Endometrial microvascular endothelial cells (primary cell): ENCODE measurements around the gene CHAC1. TPM values are rescaled to one million over a fixed set of nuclear protein-coding genes. Genes with fewer than 3 reads are reported as not detected.

Experiments
- in situ Hi-C: cut with HindIII; loops from 2 replicates; pipeline ENCODE4 v1.10.0; 2017; ENCODE audit warnings: low sequenced_read_pairs, low pct_unique_long_range_greater_than_20kb; ENCODE audit errors: inconsistent ontology term
- total RNA-seq: library from RNA; depleted of rRNA; stranded (reverse); fragments of >200 nt; gene quantifications from one replicate; pipeline ENCODE4 v1.2.3, GENCODE V29; 2015; ENCODE audit errors: inconsistent ontology term

The CHAC1 gene
- total RNA-seq, 1 donor from 2014 or later, result 3.4 TPM

- in situ Hi-C loops, result no loop called here
These were observed 20.4 kb upstream of the CHAC1 start for GRCh38 chr15:40932649-40933516.

GRCh38 chr15:40933517-40933902 is 19.8 kb upstream of the CHAC1 start:
- in situ Hi-C loops, result no loop called here

- in situ Hi-C loops, result no loop called here
These were observed 18.8 kb upstream of the CHAC1 start for GRCh38 chr15:40934457-40934856.

- in situ Hi-C loops, result no loop called here
These were observed 17.0 kb upstream of the CHAC1 start for GRCh38 chr15:40936234-40936708.

GRCh38 chr15:40936709-40937666 is 16.3 kb upstream of the CHAC1 start:
- in situ Hi-C loops, result no loop called here

- in situ Hi-C loops, result no loop called here
These were observed 15.3 kb upstream of the CHAC1 start for GRCh38 chr15:40937762-40938535.

GRCh38 chr15:40938536-40938870 is 14.8 kb upstream of the CHAC1 start:
- in situ Hi-C loops, result no loop called here

GRCh38 chr15:40940296-40940801 is 12.9 kb upstream of the CHAC1 start:
- in situ Hi-C loops, result no loop called here

GRCh38 chr15:40941068-40941527 is 12.2 kb upstream of the CHAC1 start:
- in situ Hi-C loops, result no loop called here

GRCh38 chr15:40941528-40942336 is 11.5 kb upstream of the CHAC1 start:
- in situ Hi-C loops, result no loop called here

GRCh38 chr15:40942337-40942854 is 10.9 kb upstream of the CHAC1 start:
- in situ Hi-C loops, result no loop called here

- in situ Hi-C loops, result no loop called here
These were observed 10.4 kb upstream of the CHAC1 start for GRCh38 chr15:40942878-40943277.

GRCh38 chr15:40943764-40944365 is 9.4 kb upstream of the CHAC1 start:
- in situ Hi-C loops, result no loop called here

GRCh38 chr15:40944510-40945296 is 8.6 kb upstream of the CHAC1 start:
- in situ Hi-C loops, result no loop called here

- in situ Hi-C loops, result no loop called here
These were observed 4.4 kb upstream of the CHAC1 start for GRCh38 chr15:40948706-40949473.

- in situ Hi-C loops, result no loop called here
These were observed 3.5 kb upstream of the CHAC1 start for GRCh38 chr15:40949756-40950207.
